B cell (primary cell): ENCODE data around the gene MBP. TPM values are rescaled to one million over a fixed set of nuclear protein-coding genes. Genes with fewer than 3 reads are reported as not detected.

ENCODE experiments used
- ATAC-seq: fragments of 200-7000 bp; cut with Tn5 transposase; one replicate; pipeline ENCODE4 v1.10.0; 2021; ENCODE audit warnings: low read depth, mild to moderate bottlenecking, moderate number of reproducible peaks, moderate library complexity
- CTCF ChIA-PET: fragments of 350-600 bp; sonication (Branson Sonifier 250); formaldehyde crosslinking; loops from one replicate; lab custom pipeline; 2021; ENCODE audit warnings: antibody characterized with exemption, inconsistent platforms; lab: Charles Lee
- POLR2A ChIA-PET: fragments of 350-600 bp; sonication (Branson Sonifier 250); formaldehyde crosslinking; loops from one replicate; lab custom pipeline; 2021; ENCODE audit warnings: antibody characterized with exemption; lab: Charles Lee
- DNase-seq: peaks from one replicate; pipeline ENCODE4 v3.0.0; 2013
- H2AFZ ChIP-seq: 2 replicates; pipeline ENCODE4 v1.6.1; 2012; ENCODE audit warnings: mild to moderate bottlenecking, low read depth, low read length; ENCODE audit not compliant: insufficient read depth, poor library complexity, severe bottlenecking
- H3K27ac ChIP-seq, 2 donors: 1 replicate in 1 of 2; 2 replicates in 1 of 2; pipeline ENCODE4 v1.5.1; 2012 to 2013; ENCODE audit warnings: low read length in 2 of 2, mild to moderate bottlenecking in 2 of 2, moderate library complexity in 1 of 2
- H3K27me3 ChIP-seq, 4 experiments: fragments of 200-600 bp in 1 of 4; sonication (generic) in 1 of 4; replicated peaks in 1 of 4; 1 replicate in 2 of 4; 2 replicates in 2 of 4; pipeline versions ENCODE4 v1.6.1 to v1.7.0; 2013 to 2016; ENCODE audit warnings: low read length in 3 of 4, mild to moderate bottlenecking in 2 of 4, mixed read lengths in 1 of 4, moderate library complexity in 1 of 4; ENCODE audit not compliant: insufficient read depth in 4 of 4, control insufficient read depth in 3 of 4; ENCODE audit errors: control extremely low read depth in 1 of 4
- H3K36me3 ChIP-seq, 2 experiments: replicated peaks in 1 of 2; 1 replicate in 1 of 2; 2 replicates in 1 of 2; pipeline versions ENCODE4 v1.6.1 to v1.7.1; 2013; ENCODE audit warnings: low read length in 1 of 2; ENCODE audit not compliant: insufficient read depth in 2 of 2, control insufficient read depth in 1 of 2; ENCODE audit errors: control extremely low read depth in 1 of 2, extremely low read depth in 1 of 2
- H3K4me1 ChIP-seq, 2 donors: fragments of 200-600 bp in 1 of 2; sonication (generic) in 1 of 2; 1 replicate in 1 of 2; 2 replicates in 1 of 2; pipeline versions ENCODE4 v1.5.1 to v1.6.1; 2013 to 2017; ENCODE audit warnings: low read length in 2 of 2; ENCODE audit not compliant: control insufficient read depth in 2 of 2, insufficient read depth in 2 of 2
- H3K4me2 ChIP-seq: replicated peaks from 2 replicates; pipeline ENCODE3; 2012; ENCODE audit warnings: mild to moderate bottlenecking, low read depth, low read length; ENCODE audit not compliant: poor library complexity, severe bottlenecking
- H3K4me3 ChIP-seq, 5 experiments: fragments of 200-600 bp in 1 of 5; sonication (generic) in 1 of 5; 1 replicate in 3 of 5; 2 replicates in 2 of 5; pipeline versions ENCODE4 v1.5.1 to v1.7.0; 2011 to 2016; ENCODE audit warnings: low read length in 4 of 5, mild to moderate bottlenecking in 4 of 5, low read depth in 2 of 5, control low read depth in 1 of 5, moderate library complexity in 1 of 5; ENCODE audit not compliant: insufficient read depth in 1 of 5; ENCODE audit errors: control extremely low read depth in 1 of 5, extremely low read depth in 1 of 5
- H3K79me2 ChIP-seq: fragments of 200-600 bp; sonication (generic); one replicate; pipeline ENCODE4 v1.6.0; 2016; ENCODE audit warnings: low read length; ENCODE audit not compliant: control insufficient read depth, insufficient read depth
- H3K9ac ChIP-seq: fragments of 200-600 bp; sonication (generic); 2 replicates; pipeline ENCODE4 v1.6.1; 2017; ENCODE audit warnings: mild to moderate bottlenecking, low read length, moderate library complexity
- H3K9me3 ChIP-seq, 3 donors: one replicate each; pipeline versions ENCODE4 v1.6.1 to v1.7.1; 2013; ENCODE audit warnings: low read length in 2 of 3; ENCODE audit not compliant: control insufficient read depth in 2 of 3, insufficient read depth in 1 of 3; ENCODE audit errors: control extremely low read depth in 1 of 3
- H4K20me1 ChIP-seq: 2 replicates; pipeline ENCODE4 v1.6.0; 2012; ENCODE audit warnings: mild to moderate bottlenecking, low read length; ENCODE audit not compliant: insufficient read depth, control insufficient read depth, poor library complexity, severe bottlenecking
- H3K27ac Mint-ChIP-seq: one replicate; pipeline ENCODE4 v1.8.0; 2021; ENCODE audit warnings: mixed read lengths
- H3K27me3 Mint-ChIP-seq: one replicate; pipeline ENCODE4 v1.8.0; 2021; ENCODE audit warnings: mixed read lengths
- H3K4me1 Mint-ChIP-seq: one replicate; pipeline ENCODE4 v1.8.0; 2021; ENCODE audit warnings: mixed read lengths
- H3K4me3 Mint-ChIP-seq: one replicate; pipeline ENCODE4 v1.8.0; 2021; ENCODE audit warnings: mixed read lengths
- H3K9me3 Mint-ChIP-seq: one replicate; pipeline ENCODE4 v1.8.0; 2022; ENCODE audit warnings: mixed read lengths; ENCODE audit not compliant: insufficient read depth
- EZH2 ChIP-seq: IDR thresholded peaks from 2 replicates; pipeline ENCODE4 v1.6.1; 2012; ENCODE audit warnings: borderline replicate concordance, low read depth, mild to moderate bottlenecking, moderate library complexity, low read length; ENCODE audit not compliant: insufficient read depth, poor library complexity, severe bottlenecking
- WGBS: methylation state at CpG from one replicate; pipeline ENCODE4 v1.1.5; 2013; ENCODE audit warnings: missing lambda C conversion rate; ENCODE audit not compliant: insufficient coverage; 5-methylcytosine and 5-hydroxymethylcytosine counted together
- intact Hi-C: fragments of 100-400 bp; cut with micrococcal nuclease; formaldehyde crosslinking; loops from one replicate; pipeline ENCODE4 v1.10.0; 2022
- polyA plus RNA-seq: library from polyadenylated mRNA; depleted of rRNA; stranded (reverse); fragments of >200 nt; gene quantifications from 2 replicates; pipeline ENCODE4 v1.2.3, GENCODE V29; 2012
- total RNA-seq, 2 donors: library from RNA; stranded (reverse); fragments of 120-200 nt in 1 of 2; gene quantifications; 1 replicate in 1 of 2; 2 replicates in 1 of 2; pipeline versions ENCODE4 v1.2.3 to v1.2.4, GENCODE V29; 2013 to 2022
- TF ChIP-seq, protein P1 (sequence below): fragments of 200-600 bp; IDR thresholded peaks from one replicate; pipeline ENCODE4 v1.8.0; 2022; ENCODE audit warnings: antibody characterized with exemption, mild to moderate bottlenecking

Gene MBP
- total and polyA plus RNA-seq, 2 donors (not counting 1 experiment from before 2014, with no cell fraction given), result 30.1 to 192 TPM

DNA sequence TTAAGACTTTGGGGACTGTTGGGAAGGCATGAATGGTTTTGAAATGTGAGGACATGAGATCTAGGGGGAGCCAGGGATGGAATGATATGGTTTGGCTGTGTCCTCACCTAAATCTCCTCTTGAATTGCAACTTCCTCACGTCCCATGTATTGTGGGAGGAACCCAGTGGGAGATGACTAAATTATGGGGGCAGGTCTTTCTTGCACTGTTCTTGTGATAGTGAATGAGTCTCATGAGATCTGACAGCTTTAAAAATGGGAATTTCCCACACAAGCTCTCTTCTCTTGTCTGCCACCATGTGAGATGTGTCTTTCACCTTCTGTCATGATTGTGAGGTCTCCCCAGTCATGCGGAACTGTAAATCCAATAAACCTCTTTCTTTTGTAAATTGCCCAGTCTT, 11.5 kb upstream of the MBP start:
- H3K79me2 ChIP-seq, result no peaks in the 10 kb centered on the region
- H3K4me3 ChIP-seq, result no peak overlapping the region
- no peak overlapping the region for H3K27ac ChIP-seq
- no peak overlapping the region for H3K4me3 Mint-ChIP-seq
- intact Hi-C loops, result no loop called here
- 100% methylated on average over 1 of the region's 2 CpGs for WGBS
- no peaks in the 10 kb centered on the region for H3K27me3 Mint-ChIP-seq
- H3K9ac ChIP-seq, result no peak overlapping the region
- TF ChIP-seq, protein P1, sequence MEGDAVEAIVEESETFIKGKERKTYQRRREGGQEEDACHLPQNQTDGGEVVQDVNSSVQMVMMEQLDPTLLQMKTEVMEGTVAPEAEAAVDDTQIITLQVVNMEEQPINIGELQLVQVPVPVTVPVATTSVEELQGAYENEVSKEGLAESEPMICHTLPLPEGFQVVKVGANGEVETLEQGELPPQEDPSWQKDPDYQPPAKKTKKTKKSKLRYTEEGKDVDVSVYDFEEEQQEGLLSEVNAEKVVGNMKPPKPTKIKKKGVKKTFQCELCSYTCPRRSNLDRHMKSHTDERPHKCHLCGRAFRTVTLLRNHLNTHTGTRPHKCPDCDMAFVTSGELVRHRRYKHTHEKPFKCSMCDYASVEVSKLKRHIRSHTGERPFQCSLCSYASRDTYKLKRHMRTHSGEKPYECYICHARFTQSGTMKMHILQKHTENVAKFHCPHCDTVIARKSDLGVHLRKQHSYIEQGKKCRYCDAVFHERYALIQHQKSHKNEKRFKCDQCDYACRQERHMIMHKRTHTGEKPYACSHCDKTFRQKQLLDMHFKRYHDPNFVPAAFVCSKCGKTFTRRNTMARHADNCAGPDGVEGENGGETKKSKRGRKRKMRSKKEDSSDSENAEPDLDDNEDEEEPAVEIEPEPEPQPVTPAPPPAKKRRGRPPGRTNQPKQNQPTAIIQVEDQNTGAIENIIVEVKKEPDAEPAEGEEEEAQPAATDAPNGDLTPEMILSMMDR, result no peak
- TF ChIP-seq EZH2, result no peak
- peaks cover 0 to 30% (median 23%) of the 10 kb centered on the region in 3 donors for H3K9me3 ChIP-seq
- H3K27me3 ChIP-seq, result no peaks in the 10 kb centered on the region
- CTCF ChIA-PET, result interaction anchor here (1.1 kb wide), 1 partner anchor 91 kb away, joined by 3 read pairs; no protein-coding TSS in a partner anchor
- ATAC-seq, result no peak
- POLR2A ChIA-PET, result no interaction called here
- H3K4me1 ChIP-seq, result peaks cover 22 to 32% of the 10 kb centered on the region in 2 donors
- H3K4me1 Mint-ChIP-seq, result peaks cover 41% of the 10 kb centered on the region
- no peaks in the 10 kb centered on the region for H3K36me3 ChIP-seq
- DNase-seq, result no peak
- no peak overlapping the region for H2AFZ ChIP-seq
- H3K4me2 ChIP-seq, result no peak overlapping the region
- H4K20me1 ChIP-seq, result no peaks in the 10 kb centered on the region
- peaks cover 6% of the 10 kb centered on the region for H3K9me3 Mint-ChIP-seq
- no peak overlapping the region for H3K27ac Mint-ChIP-seq

DNA sequence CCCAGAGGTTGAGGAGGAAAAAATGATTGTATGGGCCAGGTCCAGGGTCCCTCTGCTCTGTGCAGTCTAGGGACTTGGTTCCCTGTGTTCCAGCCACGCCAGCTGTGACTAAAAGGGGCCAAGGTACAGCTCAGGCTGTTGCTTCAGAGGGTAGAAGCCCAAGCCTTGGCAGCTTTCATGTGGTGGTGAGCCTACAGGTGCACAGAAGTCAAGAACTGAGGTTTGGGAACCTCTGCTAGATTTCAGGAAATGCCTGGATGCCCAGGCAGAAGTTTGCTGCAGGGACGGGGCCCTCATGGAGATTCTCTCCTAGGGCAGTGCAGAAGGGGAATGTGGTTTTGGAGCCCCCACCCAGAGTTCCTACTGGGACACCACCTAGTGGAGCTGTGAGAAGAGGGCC, 10.6 kb upstream of the MBP start:
- no peak overlapping the region for H3K4me2 ChIP-seq
- peaks cover 6% of the 10 kb centered on the region for H3K9me3 Mint-ChIP-seq
- H3K27ac Mint-ChIP-seq, result no peak overlapping the region
- DNase-seq (no peak), ATAC-seq (no peak)
- peaks cover 44% of the 10 kb centered on the region for H3K4me1 Mint-ChIP-seq
- H3K27ac ChIP-seq, result no peak overlapping the region
- H3K4me3 ChIP-seq, result no peak overlapping the region
- no peak overlapping the region for H3K9ac ChIP-seq
- H3K9me3 ChIP-seq, result peaks cover 0 to 30% (median 23%) of the 10 kb centered on the region in 3 donors
- H3K4me3 Mint-ChIP-seq, result no peak overlapping the region
- no peaks in the 10 kb centered on the region for H4K20me1 ChIP-seq
- TF ChIP-seq EZH2, result no peak
- TF ChIP-seq, protein P1, result no peak
- CTCF ChIA-PET, result no interaction called here
- H3K79me2 ChIP-seq, result no peaks in the 10 kb centered on the region
- H3K4me1 ChIP-seq, result peaks cover 22 to 30% of the 10 kb centered on the region in 2 donors
- POLR2A ChIA-PET, result no interaction called here
- intact Hi-C loops, result no loop called here
- no peak overlapping the region for H2AFZ ChIP-seq
- no peaks in the 10 kb centered on the region for H3K36me3 ChIP-seq
- H3K27me3 Mint-ChIP-seq, result no peaks in the 10 kb centered on the region
- WGBS, result 100% methylated on average over 2 of the region's 2 CpGs
- no peaks in the 10 kb centered on the region for H3K27me3 ChIP-seq
